ENCODE results near the gene SKAP2. TPM values are rescaled to one million over a fixed set of nuclear protein-coding genes. Genes with fewer than 3 reads are reported as not detected.

Gene SKAP2
- total RNA-seq, 1 donor from 2014 or later: 46.4 TPM

DNA sequence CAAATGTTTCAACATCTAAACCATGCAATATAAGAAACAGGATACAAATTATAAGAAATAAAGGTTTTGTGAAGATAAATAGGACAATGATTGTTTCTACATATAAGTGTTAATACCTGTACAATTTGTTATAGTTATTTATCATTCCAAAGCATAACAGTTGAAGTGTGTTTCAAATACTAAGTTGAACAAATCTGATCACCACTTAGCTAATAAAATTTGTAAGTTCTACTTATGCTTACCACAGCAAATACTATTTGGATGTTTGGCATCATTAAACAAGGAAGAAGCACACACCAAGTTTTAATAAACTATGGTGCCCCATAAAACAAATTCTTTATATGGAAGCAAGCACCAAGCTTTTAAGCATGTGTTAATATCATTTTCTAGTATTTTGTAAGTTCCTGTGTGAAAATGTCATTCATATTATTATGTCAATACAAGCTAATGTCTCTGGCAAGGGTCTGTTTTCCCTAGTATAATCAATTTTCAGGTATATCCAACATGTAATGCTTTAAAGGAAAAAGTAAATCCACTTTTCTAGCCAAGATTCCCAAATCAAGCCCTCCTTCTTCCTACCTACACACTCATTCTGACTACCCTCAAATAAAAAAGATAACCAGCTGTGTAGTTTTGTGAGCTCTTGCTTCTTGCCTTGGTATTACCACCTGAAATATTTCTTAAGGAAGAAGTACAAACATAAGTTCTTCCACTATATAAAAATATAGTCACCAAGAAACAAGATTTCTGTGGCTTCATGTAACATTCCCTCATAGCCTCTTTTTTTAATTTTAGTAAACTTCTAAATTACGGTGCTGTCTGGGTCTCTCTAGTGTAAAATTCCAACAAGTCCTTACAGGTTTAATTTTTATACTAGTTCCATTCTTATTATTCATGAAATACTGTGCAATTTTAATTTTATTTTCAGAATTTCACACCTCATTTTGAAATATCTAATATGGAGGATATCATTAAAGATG is 9.2 kb downstream of the SKAP2 start:
- Mint-ChIP-seq H3K27ac (no peak overlapping the region), H3K27me3 (no peaks in the 10 kb centered on the region), H3K4me3 (ENCODE audit: low read depth) (no peak overlapping the region), H3K4me1 (ENCODE audit: low read depth) (peaks cover 45% of the 10 kb centered on the region), H3K9me3 (ENCODE audit: low read depth) (no peaks in the 10 kb centered on the region), H3K36me3 (ENCODE audit: insufficient read depth) (peaks cover 6% of the 10 kb centered on the region)
- TF ChIP-seq, protein P1, sequence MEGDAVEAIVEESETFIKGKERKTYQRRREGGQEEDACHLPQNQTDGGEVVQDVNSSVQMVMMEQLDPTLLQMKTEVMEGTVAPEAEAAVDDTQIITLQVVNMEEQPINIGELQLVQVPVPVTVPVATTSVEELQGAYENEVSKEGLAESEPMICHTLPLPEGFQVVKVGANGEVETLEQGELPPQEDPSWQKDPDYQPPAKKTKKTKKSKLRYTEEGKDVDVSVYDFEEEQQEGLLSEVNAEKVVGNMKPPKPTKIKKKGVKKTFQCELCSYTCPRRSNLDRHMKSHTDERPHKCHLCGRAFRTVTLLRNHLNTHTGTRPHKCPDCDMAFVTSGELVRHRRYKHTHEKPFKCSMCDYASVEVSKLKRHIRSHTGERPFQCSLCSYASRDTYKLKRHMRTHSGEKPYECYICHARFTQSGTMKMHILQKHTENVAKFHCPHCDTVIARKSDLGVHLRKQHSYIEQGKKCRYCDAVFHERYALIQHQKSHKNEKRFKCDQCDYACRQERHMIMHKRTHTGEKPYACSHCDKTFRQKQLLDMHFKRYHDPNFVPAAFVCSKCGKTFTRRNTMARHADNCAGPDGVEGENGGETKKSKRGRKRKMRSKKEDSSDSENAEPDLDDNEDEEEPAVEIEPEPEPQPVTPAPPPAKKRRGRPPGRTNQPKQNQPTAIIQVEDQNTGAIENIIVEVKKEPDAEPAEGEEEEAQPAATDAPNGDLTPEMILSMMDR (IDR thresholded peaks at IDR 0.05; ENCODE audit: unreplicated experiment): no peak
- no peak for DNase-seq (ENCODE audit: low spot score, unreplicated experiment)

DNA sequence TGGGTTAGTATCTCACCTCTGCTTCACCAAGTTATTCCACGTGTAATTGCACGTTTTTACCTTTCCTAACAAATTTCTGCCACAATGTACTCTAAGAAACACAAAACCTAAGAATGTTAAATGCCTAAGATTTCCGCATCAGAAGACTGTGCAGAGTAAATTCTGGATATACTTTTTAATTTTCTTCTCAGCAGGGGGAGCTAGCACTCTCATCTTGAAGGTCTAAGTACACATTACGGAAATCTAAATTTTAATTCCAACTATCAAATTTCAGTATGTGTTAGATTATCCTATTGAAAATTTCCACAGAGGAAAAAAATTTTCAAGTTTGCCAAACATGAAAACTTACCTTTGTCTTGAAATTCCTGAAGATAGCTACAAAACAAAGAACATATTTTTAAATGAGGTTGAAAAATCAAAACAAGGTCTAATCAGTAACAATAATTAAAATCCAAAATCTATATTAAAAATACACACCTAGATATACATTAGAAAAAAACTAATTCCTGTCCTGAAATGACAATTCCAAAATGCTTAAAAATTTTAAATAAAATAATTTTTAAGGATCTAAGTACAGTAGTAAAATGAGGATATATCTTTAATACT is 10.5 kb downstream of the SKAP2 start:
- TF ChIP-seq, protein P1 (IDR thresholded peaks at IDR 0.05; ENCODE audit: unreplicated experiment): peak; percentile 69
- Mint-ChIP-seq H3K4me1 (ENCODE audit: low read depth) (peaks cover 37% of the 10 kb centered on the region), H3K9me3 (ENCODE audit: low read depth) (no peaks in the 10 kb centered on the region), H3K27ac (no peak overlapping the region), H3K4me3 (ENCODE audit: low read depth) (no peak overlapping the region), H3K27me3 (no peaks in the 10 kb centered on the region), H3K36me3 (ENCODE audit: insufficient read depth) (peaks cover 9% of the 10 kb centered on the region)
- DNase-seq (ENCODE audit: low spot score, unreplicated experiment): no peak

DNA sequence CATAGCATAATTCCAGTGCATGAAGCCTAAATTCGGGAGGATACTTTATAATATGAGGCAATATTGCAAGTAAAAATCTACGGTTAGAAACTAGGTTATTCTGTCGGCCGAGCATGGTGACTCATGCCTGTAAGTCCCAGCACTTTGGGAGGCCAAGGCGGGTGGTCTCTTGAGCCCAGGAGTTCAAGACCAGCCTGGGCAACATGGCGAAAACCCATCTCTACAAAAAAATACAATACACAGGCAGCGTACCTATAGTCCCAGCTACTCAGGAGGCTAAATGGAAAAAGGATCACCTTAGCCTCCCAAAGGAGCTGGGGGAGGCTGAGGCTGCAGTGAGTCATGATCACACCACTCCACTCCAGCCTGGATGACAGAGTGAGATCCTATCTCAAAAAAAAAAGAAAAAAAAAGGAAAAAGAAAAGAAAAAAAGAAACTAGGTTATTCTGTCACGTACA is 14.2 kb downstream of the SKAP2 start:
- Mint-ChIP-seq H3K27ac (no peak overlapping the region), H3K27me3 (no peaks in the 10 kb centered on the region), H3K4me1 (ENCODE audit: low read depth) (peaks cover 8% of the 10 kb centered on the region), H3K4me3 (ENCODE audit: low read depth) (no peak overlapping the region), H3K36me3 (ENCODE audit: insufficient read depth) (peaks cover 12% of the 10 kb centered on the region), H3K9me3 (ENCODE audit: low read depth) (no peaks in the 10 kb centered on the region)
- DNase-seq (ENCODE audit: low spot score, unreplicated experiment): no peak
- TF ChIP-seq, protein P1 (IDR thresholded peaks at IDR 0.05; ENCODE audit: unreplicated experiment): no peak

DNA sequence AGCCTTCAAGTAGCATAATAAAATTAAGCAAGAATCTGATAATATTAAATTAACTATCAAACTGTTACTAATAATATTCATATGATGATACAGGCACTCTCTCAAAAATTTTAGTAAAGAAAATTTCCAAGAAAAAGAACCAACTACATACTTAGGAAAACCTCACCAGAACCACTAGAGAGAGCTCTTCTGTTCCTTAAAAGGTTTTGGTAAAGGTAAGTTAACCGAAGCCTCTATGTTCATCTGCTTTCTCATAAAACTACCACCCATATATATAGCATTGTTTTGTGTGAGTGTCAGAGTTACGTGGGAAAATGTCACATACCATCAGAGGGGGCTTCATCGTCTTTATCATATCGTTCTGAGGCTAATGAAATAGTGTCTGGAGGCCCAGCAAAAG is 20.7 kb downstream of the SKAP2 start:
- H3K36me3 Mint-ChIP-seq (ENCODE audit: insufficient read depth): peaks cover 7% of the 10 kb centered on the region
- H3K27ac Mint-ChIP-seq: no peak overlapping the region
- H3K27me3 Mint-ChIP-seq: no peaks in the 10 kb centered on the region
- H3K4me3 Mint-ChIP-seq (ENCODE audit: low read depth): no peak overlapping the region
- no peaks in the 10 kb centered on the region for H3K9me3 Mint-ChIP-seq (ENCODE audit: low read depth)
- TF ChIP-seq, protein P1 (IDR thresholded peaks at IDR 0.05; ENCODE audit: unreplicated experiment): peak; percentile 49
- peaks cover 12% of the 10 kb centered on the region for H3K4me1 Mint-ChIP-seq (ENCODE audit: low read depth)
- DNase-seq (ENCODE audit: low spot score, unreplicated experiment): no peak

DNA sequence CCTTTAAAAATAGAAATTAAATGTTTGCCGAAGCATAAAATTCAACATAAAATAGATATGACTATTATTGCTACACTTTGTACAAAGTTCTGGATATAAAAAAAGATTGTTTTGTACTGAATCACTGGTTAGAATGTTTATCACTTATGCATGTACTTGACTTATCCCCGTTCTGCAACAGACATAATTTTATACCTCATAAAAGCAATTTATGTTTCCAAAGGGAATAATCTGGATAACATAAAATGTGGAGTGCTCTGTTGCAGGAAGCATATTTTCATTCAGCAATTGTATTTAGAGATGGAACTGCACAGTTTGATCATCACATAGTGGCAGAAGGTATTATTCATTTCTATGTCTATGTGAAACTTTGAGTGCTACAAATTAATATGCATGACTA is 21.5 kb downstream of the SKAP2 start:
- DNase-seq (ENCODE audit: low spot score, unreplicated experiment): no peak
- Mint-ChIP-seq H3K27ac (no peak overlapping the region), H3K27me3 (no peaks in the 10 kb centered on the region)

More for the DNA sequence above, 21.5 kb downstream of the SKAP2 start:
- Mint-ChIP-seq H3K4me1 (ENCODE audit: low read depth) (peaks cover 14% of the 10 kb centered on the region), H3K4me3 (ENCODE audit: low read depth) (no peak overlapping the region), H3K36me3 (ENCODE audit: insufficient read depth) (peaks cover 12% of the 10 kb centered on the region), H3K9me3 (ENCODE audit: low read depth) (no peaks in the 10 kb centered on the region)
- TF ChIP-seq, protein P1 (IDR thresholded peaks at IDR 0.05; ENCODE audit: unreplicated experiment): no peak
